Activated CD4-positive, alpha-beta T cell treated with anti-CD3 and anti-CD28 coated beads, Interleukin-2, amount 50 U/mL, for 24 hours (primary cell): ENCODE measurements around the gene CNTN3.

ENCODE experiments used
- DNase-seq, 2 donors: peaks; one replicate each; pipeline ENCODE4 v3.0.0-alpha.2; 2020; ENCODE audit warnings: low read depth in 1 of 2, low spot score in 1 of 2

CNTN3 gene

DNA sequence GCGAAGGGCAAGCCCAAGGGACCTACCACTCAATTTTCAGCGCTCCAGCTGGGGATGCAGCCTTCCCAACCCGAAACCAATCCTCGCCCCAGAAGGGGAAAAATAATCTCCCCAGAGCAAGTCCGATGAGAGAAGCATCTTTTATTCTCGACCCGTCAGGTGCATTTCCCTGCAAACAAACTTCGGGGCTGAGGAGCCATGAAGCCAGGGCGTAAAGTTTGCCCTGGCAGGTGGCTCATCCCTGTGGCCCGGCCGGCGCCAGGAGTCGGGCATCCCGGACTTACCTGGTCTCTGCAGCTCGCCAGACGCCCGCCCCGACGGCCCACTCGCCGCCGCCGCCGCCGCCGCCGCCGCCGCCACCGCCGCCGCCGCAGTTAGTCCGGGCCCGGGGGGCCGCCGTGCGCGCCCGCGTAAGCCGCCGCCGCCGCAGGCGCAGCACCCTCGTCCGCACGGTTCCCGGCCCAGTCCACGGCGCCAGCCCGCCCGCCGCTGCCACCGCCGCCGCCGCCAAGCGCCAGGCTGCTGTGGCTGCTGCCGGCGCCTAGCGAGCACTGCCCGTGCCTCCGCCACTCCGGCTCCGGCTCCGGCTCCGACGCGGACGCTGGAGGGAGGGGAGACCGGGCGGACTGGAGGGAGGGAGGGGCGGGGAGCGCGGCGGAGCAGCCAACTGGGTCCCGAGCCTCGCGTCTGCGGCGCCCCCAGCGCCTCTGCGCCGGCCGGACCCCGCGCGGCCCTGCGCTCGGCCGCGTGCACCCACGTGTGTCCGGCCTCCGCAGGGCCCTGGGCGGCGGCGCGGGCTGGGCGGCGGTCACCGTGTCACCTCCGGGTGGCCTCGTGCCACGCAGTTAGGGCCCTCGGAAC, at the start of gene CNTN3:
Gene CNTN3 (minus strand): TSS at position 553 of the 861 bp plus-strand sequence. CDS start 93,547 bp downstream, outside the sequence.
- DNase-seq: no peak

DNA sequence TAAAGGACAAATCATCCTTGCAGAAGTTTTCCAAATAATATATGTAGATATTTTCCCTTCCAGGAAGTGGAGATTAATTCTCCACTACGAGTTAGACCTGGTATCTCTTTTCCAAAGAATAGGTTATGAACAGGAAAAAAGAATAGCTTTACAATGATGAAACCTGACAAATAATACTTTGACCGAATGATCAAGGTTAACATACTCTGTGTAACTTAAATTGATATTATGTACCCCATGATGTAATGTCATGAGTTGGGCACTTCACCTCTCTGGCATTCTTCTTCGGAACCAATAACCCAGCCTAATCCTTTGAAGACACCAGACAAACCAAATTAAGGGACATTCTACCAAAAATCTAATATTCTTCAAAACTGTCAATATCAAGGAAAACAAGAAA, 48.7 kb upstream of the CNTN3 start:
- DNase-seq: no peak

DNA sequence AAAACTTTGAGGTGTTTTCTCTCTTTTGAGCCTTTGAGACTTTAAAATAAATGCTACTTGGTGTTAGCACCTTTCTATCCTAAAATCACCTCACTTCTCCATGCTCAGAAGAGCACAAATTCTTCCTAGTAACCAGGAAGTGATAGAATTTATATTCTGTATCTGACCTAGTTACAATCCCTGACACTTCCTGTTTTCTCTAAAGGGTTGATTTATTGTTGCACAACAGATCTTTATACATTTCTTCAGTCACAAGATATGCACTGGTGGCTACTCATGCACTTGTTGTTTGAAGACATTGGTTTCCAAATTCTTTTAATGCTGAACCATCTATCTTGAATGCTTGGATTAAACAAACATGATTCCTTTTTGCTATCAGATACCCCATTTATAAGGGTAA, 47.2 kb upstream of the CNTN3 start:
- no peak for DNase-seq

DNA sequence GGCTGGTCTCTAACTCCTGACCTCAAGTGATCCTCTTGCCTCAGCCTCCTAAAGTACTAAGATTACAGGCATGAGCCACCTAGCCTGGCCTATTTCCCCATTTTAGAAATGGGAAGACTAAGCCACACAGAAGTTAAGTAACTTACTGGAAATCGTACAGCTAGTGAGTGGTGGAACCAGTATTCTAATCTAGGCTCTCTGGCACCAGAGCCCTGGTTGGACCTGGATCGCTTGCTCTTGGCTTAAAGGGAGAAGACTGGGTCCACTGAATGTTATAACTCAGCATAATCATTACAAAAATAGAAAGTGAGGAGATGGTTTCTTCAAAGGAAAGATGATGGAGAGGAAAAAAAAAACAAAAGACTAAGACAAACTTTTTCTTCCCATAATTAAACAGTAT, 37.4 kb upstream of the CNTN3 start:
- no peak for DNase-seq

DNA sequence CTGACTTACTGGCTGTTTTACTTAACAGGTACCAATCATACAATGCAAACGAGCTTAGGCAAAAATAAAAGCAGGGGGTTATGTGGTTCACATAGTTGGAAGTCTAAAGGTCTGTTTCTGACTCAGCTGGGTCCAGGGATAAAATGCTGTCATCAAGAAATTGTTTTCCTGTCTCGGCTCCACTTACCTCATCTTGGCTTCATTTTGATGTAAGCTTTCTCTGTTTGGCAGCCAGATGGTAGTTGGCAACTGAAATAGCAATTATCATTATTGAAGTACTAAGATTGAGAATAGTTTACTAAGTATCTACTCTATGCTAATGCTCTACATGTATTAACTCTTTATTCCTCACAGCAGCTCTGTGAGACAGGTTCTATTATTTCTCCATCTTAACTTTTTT, 36.8 kb upstream of the CNTN3 start:
- no peak for DNase-seq

DNA sequence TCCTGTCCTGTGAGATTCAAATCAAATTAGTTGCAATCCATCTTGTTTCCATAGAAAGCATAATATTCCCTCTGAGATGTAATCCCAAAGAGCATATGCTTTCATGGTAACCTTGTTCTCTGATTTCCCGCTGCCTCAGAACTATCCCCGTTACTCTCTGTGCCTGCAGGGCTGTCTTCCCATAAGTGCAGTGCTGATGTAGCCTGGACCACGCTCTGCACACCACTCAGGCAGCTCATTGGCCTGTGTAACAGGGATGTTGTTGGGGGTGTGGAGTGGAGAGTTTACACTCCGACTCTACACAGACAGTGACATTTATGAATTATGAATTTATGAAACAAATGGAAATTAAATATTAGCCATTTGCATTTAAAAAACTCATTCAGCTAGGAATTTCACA, 33.6 kb upstream of the CNTN3 start:
- no peak for DNase-seq

DNA sequence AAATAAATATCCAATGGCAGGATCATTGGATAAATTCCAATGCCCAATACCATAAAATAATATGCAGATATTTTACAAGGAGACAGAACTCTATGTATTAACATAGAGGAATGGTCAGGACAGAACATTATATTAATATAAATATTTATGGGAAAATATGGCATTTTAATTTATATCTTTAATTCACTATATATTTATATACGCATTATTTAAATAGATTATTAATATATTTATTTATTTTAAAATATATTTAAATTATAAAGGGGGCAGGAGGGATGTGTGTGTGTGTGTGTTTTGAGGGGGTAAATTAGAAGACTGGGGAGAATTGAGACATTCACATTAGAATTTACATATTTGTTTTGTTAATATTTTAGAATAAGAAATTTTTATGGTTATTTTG, 31.6 kb upstream of the CNTN3 start:
- DNase-seq: no peak

DNA sequence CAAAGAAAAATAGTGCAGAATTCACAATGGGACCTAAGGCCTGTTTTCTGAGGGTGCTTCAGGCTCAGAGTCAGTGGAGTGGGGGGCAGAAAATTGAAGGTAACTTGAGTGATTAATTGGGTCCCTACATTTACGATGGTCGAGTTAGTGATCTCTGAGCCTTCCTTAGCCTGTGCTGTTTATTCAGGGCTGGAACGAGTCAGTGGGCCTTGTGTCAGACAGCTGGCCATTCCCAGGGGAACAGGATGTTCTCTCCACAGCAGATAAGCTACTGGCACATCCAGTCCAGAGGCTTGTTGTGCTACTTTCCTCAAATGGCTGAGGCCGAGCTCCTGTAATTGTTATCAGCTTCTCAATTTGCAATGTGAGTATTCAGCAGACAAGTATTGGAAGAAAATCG, 29.2 kb upstream of the CNTN3 start:
- DNase-seq: no peak

DNA sequence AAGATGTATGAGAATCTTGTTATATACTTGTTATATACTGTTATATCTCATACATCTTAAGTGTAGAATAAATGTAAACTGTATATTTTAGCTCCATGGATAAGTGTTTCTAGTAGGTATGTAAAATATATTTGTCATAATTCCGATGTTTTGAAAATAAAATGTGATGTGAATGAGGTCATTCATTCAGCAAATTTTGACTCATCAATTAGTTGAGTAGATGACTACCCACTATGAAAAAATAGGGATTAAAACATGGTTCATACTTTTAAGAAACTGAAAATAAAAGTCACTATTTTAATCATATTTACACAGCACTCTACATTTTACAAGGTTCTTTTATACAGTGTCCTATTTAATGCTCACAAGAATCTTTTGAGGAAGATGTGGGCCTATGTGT, 28.4 kb upstream of the CNTN3 start:
- no peak for DNase-seq

DNA sequence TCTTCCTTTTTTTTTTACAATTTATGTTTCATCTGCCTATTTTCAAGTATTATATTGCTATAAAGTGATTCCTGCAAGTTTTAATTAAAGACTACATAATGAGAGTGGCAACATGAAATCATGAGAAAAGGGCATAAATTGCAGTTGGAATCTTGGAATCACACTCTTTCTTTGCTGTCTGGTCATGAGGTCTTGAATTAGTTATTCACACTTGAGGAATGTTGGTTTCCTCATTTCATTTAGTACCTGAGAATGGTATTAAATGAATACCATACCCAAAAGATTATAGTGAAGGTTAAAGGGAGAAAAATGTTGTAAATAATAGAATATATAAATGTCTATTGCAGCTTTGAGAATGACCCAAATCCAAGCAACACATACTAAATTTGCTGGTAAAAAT, 25.8 kb upstream of the CNTN3 start:
- no peak for DNase-seq

DNA sequence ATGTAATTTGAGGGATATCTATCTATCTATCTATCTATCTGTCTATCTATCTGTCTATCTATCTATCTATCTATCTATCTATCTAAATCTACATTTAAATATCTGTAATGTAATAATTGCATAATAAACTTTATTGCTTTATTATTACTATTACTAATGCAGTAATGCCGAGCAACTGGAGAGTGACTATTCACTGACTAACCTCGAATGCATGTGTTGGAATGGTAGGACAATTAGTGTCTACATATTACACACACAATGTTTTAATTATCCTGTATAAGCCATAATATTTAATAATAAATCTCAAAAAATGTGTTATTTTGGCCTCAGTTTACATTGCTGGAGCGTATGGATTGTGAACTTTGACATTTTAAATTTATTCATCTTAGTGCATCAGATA, 25.2 kb upstream of the CNTN3 start:
- no peak for DNase-seq

DNA sequence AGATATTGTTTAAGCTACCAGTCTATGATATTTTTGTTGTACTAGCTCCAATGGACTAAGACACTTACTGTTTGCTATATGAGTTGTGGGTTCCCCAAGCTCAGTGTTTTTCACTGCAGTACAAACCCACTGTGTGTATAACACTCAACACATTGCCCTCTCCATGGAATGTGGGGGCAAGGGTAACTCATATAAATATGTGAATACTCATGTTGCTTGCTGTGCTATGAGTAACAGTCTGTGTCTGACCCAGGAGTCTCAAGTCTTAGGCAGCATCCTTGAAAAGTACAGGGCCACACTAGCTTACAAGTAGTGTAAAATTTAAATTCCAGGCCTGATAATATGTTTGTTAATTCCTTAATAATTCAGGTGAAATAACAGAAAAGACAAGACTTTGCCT, 22.5 kb upstream of the CNTN3 start:
- no peak for DNase-seq

DNA sequence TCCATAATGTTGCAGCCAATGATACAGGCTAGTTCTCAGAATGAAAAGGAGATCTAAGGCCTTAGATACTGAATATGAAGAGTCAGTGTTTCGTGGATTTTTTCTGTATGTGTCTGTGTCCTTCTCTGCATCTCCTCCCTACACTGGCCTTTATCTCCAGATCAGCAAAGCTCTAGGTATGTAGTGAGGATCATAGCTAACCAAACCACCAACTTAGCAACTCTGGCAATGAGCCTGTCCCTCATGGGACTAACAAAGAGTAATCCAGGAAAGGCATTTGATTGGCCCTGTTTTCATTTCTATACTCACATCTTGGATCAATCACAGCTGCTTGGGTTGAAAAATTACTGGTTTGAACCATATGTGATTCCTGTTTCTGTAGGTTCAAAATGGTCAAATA, 18.6 kb upstream of the CNTN3 start:
- no peak for DNase-seq

DNA sequence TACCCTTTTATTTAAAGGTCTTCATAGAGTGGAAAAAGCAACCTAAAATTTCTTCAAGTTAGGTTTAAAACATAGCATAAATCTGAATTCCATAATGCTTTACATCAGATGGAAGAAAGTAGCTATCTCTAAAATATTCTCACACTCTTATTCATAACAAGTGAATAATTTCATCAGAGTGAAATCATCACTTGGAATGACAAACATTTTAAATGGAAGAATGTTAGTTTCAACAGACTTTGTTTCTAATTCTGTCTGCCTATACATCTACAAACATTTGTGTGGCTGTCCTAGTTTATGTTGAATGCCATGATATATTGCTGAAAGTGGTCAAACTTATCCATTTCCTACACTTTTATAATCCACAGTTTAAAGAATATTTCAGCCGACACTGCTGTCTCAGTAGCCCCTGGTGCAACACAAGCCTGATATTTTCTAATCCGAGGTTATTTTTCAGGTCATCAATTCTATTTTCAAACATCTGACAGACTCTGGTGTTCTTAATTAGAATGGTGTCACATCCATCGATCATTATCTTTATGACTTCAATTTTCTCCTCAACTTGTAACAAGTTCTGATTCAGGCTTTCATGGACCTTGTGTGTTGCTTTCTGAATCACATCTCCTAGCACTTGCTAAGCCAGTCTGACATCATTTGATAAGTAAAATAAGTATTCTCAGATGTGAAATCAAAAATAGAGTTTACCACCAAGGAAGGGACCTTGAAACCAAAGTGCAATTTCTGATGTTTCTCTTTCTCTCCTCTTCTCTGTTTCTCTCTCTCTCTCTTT, 17.1 kb upstream of the CNTN3 start:
- no peak for DNase-seq

DNA sequence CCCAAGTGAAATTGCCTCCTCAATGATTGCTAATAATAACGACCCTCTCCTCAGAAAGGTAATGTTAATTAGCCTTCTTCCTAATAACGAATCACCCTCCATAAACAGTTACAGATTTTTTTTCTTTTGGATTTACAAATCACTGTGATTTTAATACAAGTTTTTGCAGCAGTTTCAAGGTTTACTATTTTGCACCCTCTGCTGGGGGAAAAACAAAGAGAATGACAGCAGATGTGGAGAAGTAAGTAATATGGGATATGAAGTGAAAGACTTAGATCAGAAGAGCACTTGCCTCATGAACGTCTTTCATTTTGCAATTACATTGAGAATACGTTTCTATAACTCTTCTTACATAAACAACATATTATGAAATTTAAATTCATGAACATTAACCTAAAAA, 16.1 kb upstream of the CNTN3 start:
- no peak for DNase-seq

DNA sequence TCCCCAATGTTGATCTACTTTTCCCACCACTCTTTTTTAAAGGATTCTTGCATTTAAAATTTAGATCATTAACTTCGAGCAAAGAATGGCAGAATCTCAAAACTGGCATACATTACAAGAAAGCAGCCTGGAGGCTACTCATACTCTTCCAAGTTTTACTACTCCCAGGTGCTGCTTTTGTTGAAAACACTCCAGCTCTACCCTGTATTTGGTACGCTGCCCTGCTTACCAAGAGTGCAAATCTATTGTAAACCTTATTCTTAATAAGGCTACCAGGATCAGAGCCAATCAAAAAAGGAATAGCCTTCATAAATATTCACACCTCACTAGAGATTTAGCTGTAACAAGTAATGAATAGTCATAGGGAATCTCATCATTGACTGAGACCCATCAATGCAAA, 11.6 kb upstream of the CNTN3 start:
- DNase-seq: no peak

DNA sequence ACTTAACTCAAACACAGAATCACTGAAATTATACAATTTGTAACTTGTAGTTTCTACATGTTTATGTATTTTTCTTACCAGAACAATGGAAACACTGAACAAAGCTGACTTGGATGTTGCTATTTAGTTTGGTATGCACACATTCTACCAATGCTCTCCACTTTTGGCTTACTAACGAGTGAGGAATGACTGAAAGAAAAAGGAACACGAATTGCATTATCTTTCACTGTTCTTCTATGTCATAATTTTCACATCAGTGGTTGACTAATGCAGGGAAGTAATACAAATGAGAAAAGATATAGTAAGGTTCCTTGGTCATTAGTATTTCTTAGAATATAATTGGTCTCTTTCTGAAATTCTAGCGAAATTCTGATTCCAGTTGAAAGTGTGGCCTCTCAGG, 9.8 kb upstream of the CNTN3 start:
- DNase-seq: no peak

DNA sequence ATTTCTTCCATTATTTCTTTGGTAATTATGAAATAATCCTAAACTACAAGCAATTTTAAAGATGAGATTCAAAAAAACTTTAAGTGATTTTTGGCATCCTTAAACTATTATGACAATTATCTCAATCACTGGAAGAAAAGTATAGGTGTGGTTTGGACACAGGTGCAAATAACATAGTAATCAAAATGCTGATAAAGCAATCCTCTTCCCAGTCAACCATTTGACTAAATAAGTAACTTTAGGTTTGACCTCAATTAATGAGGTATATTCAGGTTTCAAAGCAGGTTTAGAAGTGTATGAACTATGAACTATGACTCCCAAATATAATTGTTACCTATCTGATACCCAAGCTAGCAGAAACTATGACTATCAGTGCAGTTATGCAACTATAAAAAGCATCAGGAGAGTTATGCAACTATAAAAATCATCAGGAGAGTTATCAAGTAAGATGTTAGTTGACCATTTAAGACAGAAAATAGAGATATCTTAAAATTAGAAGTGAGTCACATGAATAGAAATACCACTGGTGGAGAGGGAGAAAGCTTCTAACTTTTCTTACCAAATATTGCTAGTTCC, 8.9 kb upstream of the CNTN3 start:
- DNase-seq: no peak

DNA sequence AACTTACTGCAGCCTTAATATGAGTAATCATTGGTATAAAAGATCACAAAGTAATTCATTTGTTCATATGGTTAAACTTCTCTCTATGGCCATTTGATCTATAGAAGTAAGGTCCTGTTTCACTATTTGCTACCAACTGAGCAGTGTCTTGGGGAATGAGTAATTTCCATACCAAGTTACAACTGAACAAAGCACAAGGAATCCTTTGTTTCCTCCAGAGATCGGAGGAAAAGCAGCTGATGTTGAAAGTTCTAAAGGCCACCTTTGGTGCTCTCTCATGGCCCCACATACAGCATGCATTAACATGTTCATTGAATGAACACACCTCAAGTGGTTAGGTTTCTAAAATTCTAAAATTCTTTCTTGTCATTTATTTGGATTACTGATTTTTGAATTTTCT, 7.1 kb upstream of the CNTN3 start:
- no peak for DNase-seq

DNA sequence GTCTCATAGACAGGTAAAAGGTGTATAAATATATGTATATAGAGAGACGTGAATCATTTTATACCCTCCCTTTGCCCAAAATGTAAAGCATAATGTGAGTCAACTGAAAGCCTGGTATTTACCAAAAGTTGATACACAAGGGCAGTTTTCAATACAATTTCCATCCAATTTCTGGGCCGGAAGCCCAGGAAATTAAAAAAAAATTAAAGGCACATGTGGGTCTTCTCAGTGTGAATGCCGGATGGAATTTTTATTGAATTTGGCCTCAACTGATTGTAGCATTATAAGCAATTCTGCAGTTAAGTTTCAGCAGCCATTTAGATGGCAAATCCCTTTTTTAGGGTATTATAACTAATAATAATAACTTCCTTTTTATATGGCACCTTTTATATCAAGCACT, 3.3 kb upstream of the CNTN3 start:
- DNase-seq: no peak

DNA sequence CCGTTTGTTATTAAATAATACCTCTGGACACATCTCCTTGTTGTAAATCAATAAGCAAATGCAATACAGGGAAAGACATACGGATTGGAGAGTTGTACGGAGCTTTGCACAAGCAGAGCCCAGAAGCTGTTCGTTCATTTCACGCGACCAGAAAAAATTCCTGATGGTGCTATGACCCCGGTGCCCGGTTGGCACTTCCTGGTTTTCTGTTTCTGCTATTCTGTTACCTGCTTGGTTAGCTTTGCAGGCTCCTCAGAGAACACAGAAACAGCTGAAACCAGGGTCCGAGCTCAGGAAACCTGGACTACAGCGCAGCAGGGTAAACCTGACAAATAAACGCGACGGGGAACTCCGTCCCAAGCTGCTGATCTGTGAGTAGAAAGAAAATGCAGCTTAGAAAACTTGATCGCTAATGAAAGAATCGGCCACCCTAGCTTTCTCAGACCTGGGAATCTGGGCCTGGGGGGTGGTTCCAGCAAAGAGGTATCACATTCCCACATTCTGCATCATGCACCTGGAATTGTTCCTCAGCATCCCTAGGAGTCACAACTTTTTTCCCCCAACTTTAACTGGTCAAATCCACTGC, 845 bp downstream of the CNTN3 start:
- no peak for DNase-seq

DNA sequence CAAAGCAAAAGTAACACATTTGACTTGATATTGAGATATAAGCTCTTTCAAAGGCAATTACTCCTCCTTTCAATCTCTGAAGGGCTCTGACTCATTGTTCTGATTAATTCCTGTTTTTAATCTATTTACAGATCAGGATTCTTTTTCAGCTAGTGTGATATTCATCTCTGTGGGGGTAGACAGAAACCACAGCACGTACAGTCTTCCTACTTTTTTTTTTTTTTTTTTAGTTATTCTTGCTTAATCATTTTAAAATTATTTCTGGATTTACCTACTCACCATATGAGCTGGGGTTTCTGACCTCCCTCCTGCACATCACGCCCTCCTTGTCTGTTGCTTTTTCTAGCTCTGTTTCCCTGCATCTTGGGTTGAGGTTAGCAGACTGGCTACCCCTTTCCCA, 1.4 kb downstream of the CNTN3 start:
- DNase-seq: no peak
